ES-I3 (cell line): Measurements from ENCODE around the gene PITPNM2.

ENCODE experiments used
- H3K36me3 ChIP-seq: 2 replicates; pipeline ENCODE4 v1.6.1; 2013; ENCODE audit warnings: mild to moderate bottlenecking, low read length, control low read depth, moderate library complexity; ENCODE audit not compliant: insufficient read depth
- H3K4me1 ChIP-seq: 2 replicates; pipeline ENCODE4 v1.6.1; 2013; ENCODE audit warnings: mild to moderate bottlenecking, control low read depth, low read length; ENCODE audit not compliant: insufficient read depth
- H3K9ac ChIP-seq: 2 replicates; pipeline ENCODE4 v1.6.1; 2013; ENCODE audit warnings: low read depth, mild to moderate bottlenecking, low read length, moderate library complexity
- H3K9me3 ChIP-seq: 2 replicates; pipeline ENCODE4 v1.6.1; 2013; ENCODE audit warnings: mild to moderate bottlenecking, low read length, moderate library complexity; ENCODE audit not compliant: control insufficient read depth, insufficient read depth

Gene PITPNM2

DNA sequence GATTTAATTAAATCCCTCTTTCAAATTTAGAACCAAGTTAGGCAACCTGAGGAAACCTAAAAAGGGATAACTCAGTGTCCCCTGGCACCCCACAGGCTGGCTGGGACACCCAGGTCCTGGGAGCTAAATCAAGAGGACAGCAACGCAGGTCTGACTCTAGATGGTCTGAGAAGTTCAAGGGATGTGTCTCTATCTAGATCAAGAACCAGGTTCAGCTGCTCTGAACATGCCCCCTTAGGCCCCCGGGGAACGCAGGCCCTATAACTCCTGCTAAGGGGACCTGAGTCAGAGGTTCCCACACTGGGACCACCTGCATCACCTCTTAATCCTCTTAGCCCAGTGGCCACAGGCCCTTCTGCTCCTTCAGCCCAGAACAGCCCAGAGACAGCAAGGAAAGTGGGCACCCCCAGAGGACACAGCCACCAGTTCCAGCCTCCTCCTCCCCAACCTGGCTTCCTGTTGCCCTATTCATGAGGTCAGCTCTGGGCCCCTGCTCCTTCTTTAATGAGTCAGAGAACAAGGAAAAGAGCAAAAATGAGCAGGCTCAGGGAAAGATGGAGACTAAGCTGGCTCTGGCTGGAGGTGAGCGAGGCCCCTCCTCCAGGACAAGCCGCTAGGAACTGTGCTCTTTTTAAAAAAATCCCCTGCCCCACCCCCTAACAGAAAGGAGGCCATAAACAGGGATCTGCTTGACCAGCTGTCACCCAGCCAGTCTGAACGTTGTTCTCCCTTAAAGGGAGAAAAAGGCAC is 10.8 kb downstream of the PITPNM2 start:
- Histone ChIP-seq H3K4me1 (peaks cover 36% of the 10 kb centered on the region), H3K9me3 (no peaks in the 10 kb centered on the region), H3K9ac (no peak overlapping the region), H3K36me3 (no peaks in the 10 kb centered on the region)

DNA sequence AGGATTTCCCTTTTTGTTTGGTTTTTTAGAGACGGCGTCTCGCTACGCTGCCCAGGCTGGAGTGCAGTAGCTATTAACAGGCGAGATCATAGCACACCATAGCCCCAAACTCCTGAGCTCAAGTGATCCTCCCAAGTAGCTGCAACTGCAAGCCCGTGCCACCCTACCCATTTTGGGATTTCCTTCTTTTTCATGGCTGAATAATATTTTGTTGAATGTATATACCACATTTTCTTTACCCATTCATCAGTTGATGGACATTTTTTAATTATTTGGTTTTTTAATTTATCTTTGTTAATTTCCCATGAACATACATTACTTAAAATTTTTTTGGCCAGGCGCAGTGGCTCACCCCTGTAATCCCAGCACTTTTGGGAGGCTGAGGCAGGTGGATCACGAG is 15.2 kb downstream of the PITPNM2 start:
- H3K36me3 ChIP-seq: no peaks in the 10 kb centered on the region
- H3K9me3 ChIP-seq: no peaks in the 10 kb centered on the region
- H3K9ac ChIP-seq: no peak overlapping the region
- H3K4me1 ChIP-seq: peaks cover 28% of the 10 kb centered on the region; the same call in 1 of the 2 replicates

- no peaks in the 10 kb centered on the region for H3K36me3 ChIP-seq
- no peak overlapping the region for H3K9ac ChIP-seq
- no peaks in the 10 kb centered on the region for H3K9me3 ChIP-seq
- H3K4me1 ChIP-seq: peaks cover 25% of the 10 kb centered on the region; the same call in 1 of the 2 replicates
Measured at GRCh38 chr12:123134826-123135225, 16.1 kb downstream of the PITPNM2 start.

GRCh38 chr12:123134271-123134671 is 16.6 kb downstream of the PITPNM2 start:
- Histone ChIP-seq H3K9me3 (no peaks in the 10 kb centered on the region), H3K36me3 (no peaks in the 10 kb centered on the region), H3K4me1 (peaks cover 23% of the 10 kb centered on the region; the same call in 1 of the 2 replicates), H3K9ac (no peak overlapping the region)

DNA sequence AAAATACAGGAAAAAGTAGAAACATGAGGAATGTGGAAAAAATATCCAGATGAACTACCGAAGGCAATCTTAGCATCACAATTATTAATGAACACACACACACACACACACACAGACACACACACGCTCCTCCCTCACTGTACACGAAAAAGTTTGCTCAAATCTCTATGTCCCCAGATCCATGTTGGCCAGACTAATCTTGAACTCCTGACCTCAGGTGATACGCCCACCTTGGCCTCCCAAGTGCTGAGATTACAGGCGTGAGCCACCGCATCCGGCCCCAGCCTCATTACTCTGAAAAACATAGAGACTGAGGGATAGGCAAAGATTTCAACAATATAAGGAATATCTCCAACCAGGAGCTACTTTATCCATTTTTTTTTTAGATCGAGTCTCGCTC is 17.2 kb downstream of the PITPNM2 start:
- H3K36me3 ChIP-seq: no peaks in the 10 kb centered on the region
- H3K9ac ChIP-seq: no peak overlapping the region
- H3K9me3 ChIP-seq: no peaks in the 10 kb centered on the region
- peaks cover 23% of the 10 kb centered on the region; the same call in 1 of the 2 replicates for H3K4me1 ChIP-seq

- Histone ChIP-seq H3K9ac (no peak overlapping the region), H3K4me1 (peaks cover 23% of the 10 kb centered on the region; the same call in 1 of the 2 replicates), H3K36me3 (no peaks in the 10 kb centered on the region), H3K9me3 (no peaks in the 10 kb centered on the region)
Measured at GRCh38 chr12:123132951-123133619, 17.8 kb downstream of the PITPNM2 start.

DNA sequence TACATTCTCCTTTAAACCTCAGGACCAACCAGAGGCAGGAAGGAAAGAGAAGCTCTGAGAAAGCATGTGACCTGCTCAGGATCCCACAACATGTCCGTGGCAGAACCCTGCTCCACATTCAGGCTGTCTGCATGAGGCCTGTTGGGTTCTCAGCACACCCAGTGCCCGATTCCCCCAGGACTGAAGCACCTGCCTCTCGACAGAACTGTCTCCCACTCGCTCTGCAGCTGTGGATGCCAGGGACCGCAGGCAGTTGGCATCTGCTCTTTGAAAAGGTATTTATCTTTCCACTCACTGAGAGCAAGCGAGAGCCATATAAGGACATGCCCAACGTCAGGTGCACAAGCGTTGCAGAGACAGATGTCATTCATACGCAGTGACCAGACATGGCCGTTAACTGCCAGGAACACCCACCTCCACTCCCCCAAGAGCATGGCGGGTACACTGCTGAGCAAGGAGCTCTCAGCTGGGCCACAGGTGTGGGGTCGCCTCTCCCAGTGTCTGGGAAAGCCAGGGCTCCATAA is 18.9 kb downstream of the PITPNM2 start:
- H3K4me1 ChIP-seq: peaks cover 26% of the 10 kb centered on the region
- H3K9me3 ChIP-seq: no peaks in the 10 kb centered on the region
- H3K9ac ChIP-seq: no peak overlapping the region
- H3K36me3 ChIP-seq: no peaks in the 10 kb centered on the region

DNA sequence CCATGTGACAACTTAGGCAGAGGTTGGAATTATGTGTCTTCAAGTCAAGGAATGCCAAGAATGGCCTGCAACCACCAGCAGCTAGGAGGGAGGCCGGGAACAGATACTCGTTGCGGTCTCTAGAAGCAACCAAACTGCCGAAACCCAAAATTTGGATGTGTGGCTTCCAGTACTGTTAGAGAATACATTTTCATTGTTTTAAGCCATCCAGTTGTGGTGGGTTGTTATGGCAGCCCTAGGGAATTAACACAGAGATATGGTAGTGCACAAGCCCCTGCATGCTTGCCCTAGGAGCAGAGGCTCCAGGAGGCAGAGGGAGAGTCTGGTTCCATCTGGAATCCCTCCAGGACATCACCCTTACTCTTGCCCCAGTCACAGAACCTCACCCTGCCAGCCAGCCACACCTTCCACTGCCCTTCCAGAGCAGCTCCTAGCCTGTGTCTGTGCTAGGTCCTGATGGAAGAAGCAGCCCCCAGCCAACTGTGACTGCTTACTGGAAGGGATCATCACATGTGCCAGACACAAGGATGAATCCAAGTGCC is 19.5 kb downstream of the PITPNM2 start:
- Histone ChIP-seq H3K36me3 (no peaks in the 10 kb centered on the region), H3K4me1 (peaks cover 32% of the 10 kb centered on the region), H3K9me3 (no peaks in the 10 kb centered on the region), H3K9ac (no peak overlapping the region)

DNA sequence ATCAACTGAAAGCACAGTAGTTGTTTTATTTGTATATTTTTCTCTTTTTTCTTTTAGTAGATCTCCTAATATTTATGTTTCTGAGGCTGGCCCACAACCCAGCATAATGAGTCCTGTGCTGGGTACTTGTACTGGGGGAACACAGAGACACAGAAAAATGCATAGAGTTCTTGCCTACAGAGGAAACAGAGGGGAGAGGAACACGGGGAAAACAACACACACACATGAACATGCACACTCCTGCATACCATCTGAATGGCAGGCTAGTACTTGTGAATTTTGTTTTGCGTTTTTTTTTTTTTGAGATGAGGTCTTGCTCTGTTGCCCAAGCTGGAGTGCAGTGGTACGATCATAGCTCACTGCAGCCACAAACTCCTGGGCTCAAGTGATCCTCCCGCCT is 21.3 kb downstream of the PITPNM2 start:
- Histone ChIP-seq H3K9me3 (no peaks in the 10 kb centered on the region), H3K4me1 (peaks cover 37% of the 10 kb centered on the region), H3K9ac (no peak overlapping the region), H3K36me3 (no peaks in the 10 kb centered on the region)

- Histone ChIP-seq H3K9ac (no peak overlapping the region), H3K9me3 (no peaks in the 10 kb centered on the region), H3K4me1 (peaks cover 32% of the 10 kb centered on the region), H3K36me3 (no peaks in the 10 kb centered on the region)
Measured at GRCh38 chr12:123127182-123127495, 23.8 kb downstream of the PITPNM2 start.

DNA sequence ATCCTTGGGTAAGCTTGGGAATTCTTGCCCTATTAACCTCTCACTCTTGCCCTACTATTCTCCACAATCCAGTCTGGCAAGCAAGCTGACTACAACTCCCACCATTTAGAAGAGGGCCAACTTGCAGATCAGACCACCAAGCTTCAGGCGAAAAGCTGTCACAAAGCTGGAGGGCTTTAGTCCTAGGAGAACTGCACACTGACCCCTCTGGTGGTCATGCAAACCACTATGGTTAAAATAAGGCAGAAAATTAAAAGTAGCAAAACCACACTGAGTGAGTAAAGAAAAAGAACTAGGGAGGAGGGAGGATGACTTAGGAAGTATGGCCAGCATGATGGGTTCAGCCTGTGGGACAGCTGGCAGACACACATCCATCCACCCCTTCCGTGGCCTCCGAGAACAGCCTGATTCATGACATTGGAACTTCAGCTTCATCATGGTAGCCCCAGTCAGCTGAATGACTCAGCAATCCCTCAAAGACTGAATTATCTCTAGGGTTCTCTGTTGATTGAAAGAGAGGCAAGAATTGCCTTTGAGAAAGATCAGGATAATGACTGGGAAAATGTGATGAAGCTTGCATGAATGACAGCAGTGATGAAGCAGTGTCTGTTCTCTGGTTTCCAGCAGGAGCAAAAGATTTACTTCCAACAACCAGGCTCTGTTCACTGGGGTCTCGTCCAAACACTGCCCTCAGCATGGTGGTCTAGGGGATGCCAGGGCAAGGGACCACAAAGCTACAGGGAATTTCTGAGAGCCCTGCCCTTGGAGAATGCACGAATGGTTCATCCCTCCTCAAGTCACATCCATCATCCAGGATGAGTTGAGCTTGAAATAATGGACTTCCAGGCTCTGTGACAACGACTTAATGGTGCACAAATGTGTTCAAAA is 24.4 kb downstream of the PITPNM2 start:
- Histone ChIP-seq H3K9ac (no peak overlapping the region), H3K9me3 (no peaks in the 10 kb centered on the region), H3K36me3 (no peaks in the 10 kb centered on the region), H3K4me1 (peaks cover 27% of the 10 kb centered on the region)

- H3K9ac ChIP-seq: no peak overlapping the region
- peaks cover 15% of the 10 kb centered on the region for H3K4me1 ChIP-seq
- H3K36me3 ChIP-seq: no peaks in the 10 kb centered on the region
- H3K9me3 ChIP-seq: no peaks in the 10 kb centered on the region
Measured at GRCh38 chr12:123122626-123123025, 28.3 kb downstream of the PITPNM2 start.

DNA sequence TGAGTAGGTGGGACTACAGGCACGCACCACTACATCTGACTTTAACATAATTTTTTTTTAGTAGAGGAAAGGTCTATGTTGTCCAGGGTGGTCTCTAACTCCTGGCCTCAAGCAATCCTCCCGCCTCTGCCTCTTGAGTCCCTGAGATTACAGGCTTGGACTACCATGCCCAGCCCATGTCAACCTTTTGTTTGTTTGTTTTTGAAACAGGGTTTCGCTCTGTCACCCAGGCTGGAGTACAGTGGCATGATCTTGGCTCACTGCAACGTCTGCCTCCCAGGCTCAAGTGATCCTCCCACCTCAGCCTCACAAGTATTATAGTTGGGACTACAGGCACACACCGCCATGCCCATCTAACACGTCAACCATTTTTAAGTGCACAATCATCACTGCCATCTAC is 29.2 kb downstream of the PITPNM2 start:
- Histone ChIP-seq H3K9me3 (no peaks in the 10 kb centered on the region), H3K36me3 (no peaks in the 10 kb centered on the region), H3K4me1 (peaks cover 8% of the 10 kb centered on the region), H3K9ac (no peak overlapping the region)
